ENCODE measurements around the gene GNS.

Gene GNS

DNA sequence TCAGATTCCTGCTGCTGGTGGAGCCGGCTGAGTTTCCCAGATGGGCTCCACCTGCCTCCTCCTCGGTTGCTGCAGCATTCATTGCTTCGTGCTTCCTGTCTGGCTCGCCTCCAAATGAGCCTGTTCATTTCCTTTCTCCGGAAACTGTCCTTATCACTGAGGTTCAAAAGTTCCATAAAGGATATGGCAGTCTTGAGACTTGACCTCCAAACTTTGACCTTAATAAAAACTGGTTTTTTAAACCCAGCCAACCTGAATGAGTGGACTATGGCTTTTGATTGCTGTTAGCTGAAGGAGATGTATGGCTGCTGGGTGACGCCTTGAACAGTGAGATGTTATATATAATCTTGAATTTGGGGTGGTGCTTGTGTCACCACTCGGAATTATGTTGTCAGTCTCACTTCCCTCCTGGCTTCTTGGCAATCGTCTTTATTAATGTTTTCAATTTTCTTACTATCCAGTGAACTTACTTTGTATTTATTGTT is 86.2 kb downstream of the GNS start:
- DNase-seq (ENCODE audit: low read depth): no peak

DNA sequence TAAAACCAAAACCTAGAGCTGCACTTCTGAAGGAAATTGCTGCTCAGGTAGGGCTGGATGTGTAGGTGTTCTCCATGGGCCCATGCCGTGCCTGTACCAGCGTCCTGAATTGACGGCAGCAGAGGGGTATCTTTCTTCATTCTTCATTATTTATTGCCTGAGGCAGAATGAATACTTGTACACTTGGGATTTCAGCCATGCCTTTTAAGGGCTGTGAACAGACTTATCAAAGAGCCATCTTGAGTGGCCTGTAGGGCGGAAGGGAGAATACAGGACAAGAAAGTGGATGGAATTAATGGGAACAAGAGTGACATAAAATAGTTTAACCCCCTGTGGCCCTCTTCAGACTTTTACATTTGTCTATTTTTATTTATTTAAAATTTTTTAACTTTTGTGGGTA is 87.5 kb downstream of the GNS start:
- no peak for DNase-seq (ENCODE audit: low read depth)

DNA sequence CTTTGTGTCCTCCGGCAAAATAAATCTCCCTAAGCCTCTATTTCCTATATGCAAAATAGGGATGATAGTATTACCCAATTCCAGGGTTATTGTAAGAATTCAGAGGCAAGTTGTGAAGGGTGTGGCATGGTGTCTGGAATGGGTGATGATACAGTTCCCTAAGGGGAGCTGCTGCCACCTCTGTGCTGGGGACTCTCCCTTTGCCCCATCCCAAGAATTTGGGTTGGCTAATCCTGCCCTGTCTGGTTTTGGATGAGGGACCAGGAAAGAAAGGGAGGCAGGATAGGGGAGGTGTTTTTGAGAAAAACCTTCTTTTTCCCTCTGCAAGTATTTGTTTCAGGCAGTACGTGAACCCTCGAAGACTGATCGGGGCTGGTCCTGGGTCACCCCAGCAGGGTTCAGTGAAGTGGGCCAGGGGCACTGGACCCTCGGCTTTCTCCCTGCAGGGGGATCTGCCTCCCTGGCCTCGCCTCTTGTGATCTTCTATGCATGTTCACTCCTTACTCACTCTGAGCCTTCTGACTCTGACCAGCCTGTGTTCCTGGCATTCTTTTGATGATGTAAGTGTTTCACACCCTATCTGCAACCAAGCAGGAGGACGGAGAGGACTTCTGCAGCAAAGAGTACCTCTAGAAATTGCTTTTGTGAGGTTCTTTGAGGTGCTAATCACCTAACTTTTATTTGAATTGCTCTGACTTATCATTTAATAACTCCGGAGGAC is 88.1 kb downstream of the GNS start:
- DNase-seq (ENCODE audit: low read depth): no peak

DNA sequence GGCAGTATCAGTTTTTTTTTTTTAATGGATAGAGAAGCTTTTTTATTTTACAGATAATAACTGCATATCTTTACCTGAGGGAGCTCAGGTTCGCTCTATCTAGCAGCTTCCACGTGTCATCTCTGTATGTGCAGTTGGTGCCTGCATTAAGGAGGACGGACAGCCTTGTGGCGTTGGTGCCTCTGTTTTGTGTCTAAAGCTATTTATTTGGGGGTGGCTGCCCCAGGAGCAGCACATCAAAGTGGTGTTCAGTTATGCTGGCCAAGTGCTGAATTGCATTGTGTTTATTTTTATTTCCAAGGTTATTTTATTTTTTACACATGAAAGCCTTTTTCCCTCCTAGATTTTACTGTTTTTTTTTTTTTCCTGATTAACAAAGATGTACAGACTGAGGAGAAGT is 89.2 kb downstream of the GNS start:
- no peak for DNase-seq (ENCODE audit: low read depth)

DNA sequence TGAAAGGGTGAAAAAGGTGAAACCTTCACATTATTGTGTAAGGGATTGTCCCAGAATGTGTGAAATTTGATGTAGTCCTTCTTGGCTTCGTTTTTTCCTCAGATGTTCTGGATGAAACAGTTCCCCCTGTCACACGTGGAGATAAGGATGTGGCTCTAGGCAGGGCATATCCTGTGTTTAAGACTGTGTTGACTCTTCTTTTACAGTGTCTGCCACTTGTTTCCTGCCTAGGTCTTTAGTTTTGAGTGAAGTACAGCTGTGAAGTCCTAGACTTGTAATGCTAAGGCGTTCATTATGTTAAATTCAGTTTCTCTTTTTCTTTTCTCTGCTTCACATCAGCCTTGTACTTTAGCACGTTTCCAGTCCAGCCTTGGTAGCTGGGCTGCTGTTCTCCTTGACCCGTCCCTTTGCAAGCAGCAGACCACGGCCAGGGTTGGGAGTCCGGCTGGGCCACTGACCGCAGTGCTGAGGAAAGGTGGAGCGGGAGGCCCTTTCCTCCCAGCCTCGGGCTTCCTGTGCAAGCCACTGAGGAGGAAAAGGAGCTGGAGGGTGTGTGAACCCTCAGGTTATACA is 89.8 kb downstream of the GNS start:
- no peak for DNase-seq (ENCODE audit: low read depth)

DNA sequence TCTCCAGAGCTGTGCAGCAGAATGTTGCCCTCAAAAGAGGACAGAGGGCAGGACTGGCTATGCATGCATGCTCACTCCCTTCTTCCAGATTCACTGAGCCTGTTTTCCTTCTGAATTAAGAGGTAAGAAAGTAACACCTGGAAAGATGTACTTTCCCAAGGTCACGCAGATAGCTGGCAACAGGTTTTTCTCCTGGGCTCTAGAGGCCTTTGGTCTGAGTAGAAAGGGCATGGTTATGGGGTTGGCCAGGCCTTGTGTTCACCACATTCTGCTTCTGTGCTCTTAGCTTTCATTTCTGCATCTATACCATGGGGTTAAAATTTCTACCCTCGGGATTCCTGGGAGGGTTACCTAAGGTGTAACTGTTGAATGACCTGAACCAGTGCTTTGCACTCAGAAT is 91.4 kb downstream of the GNS start:
- no peak for DNase-seq (ENCODE audit: low read depth)

DNA sequence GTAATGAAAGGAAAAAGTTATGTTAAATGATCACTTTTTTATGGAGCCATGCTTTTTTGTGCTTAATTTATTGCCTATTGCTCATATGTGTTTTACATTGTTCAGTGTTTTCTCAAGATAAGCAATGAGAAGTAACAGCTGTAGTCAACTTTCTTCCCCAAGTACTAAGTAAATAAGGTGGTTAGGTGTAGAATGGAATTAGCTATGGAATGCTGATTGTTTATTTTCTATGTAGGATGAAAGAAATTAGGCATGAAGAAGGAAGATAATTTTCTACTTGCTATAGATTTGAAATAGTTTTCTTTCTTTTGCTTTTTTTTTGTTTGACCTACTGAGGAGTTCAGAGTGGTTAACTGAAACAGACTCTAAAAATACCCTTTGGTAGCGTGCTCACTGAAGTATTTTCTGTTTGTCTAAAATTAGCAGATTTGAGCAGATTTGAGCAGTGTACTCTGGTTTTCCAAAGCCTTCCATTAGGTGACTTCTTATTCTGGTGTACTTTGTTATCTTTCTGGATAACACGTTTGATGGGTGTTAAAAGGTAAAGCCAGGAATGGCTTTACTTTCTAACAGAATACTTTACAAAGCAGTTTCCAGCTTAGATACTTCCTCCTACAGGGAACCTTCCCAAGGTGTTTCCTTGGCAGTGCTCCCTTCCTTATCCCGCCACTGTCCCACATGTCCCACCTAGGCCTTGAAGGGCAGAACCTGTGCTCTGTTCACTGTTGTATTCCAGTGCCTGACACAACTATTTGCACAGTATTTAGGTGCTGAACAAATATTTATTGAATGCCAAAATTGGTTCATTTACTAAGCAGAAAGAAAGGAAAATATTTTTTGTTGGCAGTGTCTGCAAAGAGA is 92.9 kb downstream of the GNS start:
- no peak for DNase-seq (ENCODE audit: low read depth)

DNA sequence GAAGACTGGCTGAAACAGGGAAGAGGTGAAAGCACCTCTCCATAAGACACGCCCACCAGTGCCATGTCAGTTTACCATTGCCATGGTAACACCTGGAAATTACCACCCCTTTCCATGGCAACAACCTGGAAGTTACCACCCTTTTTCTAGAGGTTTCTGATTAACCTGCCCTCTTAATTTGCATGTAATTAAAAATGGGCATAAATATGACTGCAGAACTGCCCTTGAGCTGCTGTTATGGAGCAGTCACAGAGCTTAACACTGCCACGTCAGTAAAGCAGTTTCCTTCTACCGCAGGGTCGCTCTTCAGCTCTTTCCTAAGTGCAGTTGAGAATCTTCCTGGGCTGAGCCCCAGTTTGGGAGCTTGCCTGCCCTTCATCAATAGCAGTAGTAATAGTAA is 93.7 kb downstream of the GNS start:
- DNase-seq (ENCODE audit: low read depth): no peak

Measured in fibroblast of the conjunctiva (primary cell).